ENCODE measurements around the gene NELL1.

The NELL1 gene

DNA sequence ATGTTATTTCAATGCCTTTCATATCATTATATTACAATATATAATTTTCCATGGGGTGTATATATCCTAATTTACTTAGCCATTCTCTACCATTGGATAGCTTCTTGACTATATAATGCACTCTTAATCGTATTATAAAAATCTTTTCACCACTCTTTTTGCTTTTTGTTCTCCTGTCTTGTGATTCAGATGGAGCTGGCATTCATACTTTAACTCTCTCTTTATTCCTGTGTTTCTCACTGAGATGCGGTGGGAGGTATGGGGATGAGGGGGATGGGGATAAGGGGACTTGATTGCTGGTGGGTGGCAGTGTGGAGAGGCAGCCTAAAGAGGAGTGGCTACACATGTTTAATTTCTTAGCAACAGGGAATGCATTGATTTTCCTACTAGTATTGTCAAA, 105.9 kb downstream of the NELL1 start:
- TF ChIP-seq, protein P1, sequence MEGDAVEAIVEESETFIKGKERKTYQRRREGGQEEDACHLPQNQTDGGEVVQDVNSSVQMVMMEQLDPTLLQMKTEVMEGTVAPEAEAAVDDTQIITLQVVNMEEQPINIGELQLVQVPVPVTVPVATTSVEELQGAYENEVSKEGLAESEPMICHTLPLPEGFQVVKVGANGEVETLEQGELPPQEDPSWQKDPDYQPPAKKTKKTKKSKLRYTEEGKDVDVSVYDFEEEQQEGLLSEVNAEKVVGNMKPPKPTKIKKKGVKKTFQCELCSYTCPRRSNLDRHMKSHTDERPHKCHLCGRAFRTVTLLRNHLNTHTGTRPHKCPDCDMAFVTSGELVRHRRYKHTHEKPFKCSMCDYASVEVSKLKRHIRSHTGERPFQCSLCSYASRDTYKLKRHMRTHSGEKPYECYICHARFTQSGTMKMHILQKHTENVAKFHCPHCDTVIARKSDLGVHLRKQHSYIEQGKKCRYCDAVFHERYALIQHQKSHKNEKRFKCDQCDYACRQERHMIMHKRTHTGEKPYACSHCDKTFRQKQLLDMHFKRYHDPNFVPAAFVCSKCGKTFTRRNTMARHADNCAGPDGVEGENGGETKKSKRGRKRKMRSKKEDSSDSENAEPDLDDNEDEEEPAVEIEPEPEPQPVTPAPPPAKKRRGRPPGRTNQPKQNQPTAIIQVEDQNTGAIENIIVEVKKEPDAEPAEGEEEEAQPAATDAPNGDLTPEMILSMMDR (IDR thresholded peaks at IDR 0.05), result no peak
- Histone ChIP-seq H3K4me3 (no peak overlapping the region), H3K27ac (no peak overlapping the region), H3K36me3 (no peaks in the 10 kb centered on the region), H3K9me3 (no peaks in the 10 kb centered on the region), H3K4me1 (no peaks in the 10 kb centered on the region), H3K27me3 (no peaks in the 10 kb centered on the region)
- no peak for DNase-seq
- intact Hi-C loops (cut with DNase I; ENCODE audit: low total_unique reads), result no loop called here

DNA sequence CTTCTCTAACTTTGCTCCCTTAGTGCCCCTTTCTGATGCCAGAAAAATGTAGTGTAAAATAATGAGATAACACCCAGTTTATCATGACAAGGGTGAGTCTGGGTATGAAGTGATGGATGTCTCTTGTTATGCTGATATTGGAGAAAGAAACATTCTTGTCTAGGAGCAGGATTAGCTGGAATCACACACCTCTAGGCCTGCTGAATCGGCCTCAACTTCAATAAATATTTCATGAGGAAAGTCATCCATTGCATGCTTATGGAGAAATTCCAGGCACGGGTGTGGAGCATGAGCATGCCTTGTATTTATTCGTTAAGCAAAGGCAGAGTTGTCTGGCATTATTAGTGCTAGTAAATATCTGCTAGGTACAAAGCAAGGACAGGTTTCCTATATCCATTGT, 113.4 kb downstream of the NELL1 start:
- intact Hi-C loops (cut with DNase I; ENCODE audit: low total_unique reads), result no loop called here
- Histone ChIP-seq H3K27me3 (no peaks in the 10 kb centered on the region), H3K36me3 (no peaks in the 10 kb centered on the region), H3K27ac (no peak overlapping the region), H3K4me3 (no peak overlapping the region), H3K4me1 (no peaks in the 10 kb centered on the region), H3K9me3 (no peaks in the 10 kb centered on the region)
- TF ChIP-seq, protein P1 (IDR thresholded peaks at IDR 0.05), result no peak
- no peak for DNase-seq

DNA sequence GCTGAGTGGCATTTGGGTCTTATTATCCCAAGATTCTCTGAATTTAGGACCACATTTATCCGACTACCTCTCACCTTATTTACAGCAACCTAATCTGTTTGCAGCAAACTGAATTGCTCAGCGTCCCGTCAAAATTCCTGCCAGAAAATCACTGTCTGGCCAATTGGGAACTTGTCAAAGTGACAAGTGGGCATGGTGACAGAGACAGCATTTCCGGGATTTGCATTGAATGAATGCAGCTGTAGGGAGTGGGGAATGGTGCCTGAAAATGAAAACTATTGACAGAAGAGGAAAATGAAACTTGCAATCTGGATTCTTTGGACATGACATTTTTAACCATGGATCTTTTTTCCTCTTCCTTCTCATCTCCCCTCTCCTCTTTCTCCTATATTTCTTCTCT, 113.8 kb downstream of the NELL1 start:
- no peak overlapping the region for H3K4me3 ChIP-seq

DNA sequence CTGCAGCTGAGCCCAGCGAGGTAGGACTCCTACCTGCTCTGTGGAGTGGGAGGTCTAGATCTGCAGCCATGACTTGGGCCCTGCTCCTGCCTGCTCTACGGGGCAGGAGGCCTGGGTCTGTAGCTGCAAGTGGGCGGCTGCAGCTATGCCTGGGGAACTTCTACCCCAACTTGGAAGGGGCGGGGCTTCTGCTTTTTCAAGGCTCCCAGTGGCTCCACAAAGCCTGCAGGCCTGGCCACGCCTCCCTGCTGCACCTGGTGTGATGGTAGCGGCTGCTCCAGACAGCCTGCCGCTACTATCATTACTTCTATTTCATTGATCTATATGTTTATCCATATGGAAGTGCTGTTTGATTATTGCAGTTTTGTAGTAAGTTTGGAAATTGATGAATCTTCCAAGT, 121.2 kb downstream of the NELL1 start:
- Histone ChIP-seq H3K27ac (no peak overlapping the region), H3K9me3 (no peaks in the 10 kb centered on the region), H3K36me3 (no peaks in the 10 kb centered on the region), H3K4me1 (no peaks in the 10 kb centered on the region), H3K4me3 (no peak overlapping the region), H3K27me3 (no peaks in the 10 kb centered on the region)
- TF ChIP-seq, protein P1 (IDR thresholded peaks at IDR 0.05), result no peak
- DNase-seq, result no peak
- intact Hi-C loops (cut with DNase I; ENCODE audit: low total_unique reads), result no loop called here

More for the DNA sequence above, 113.8 kb downstream of the NELL1 start:
- intact Hi-C loops (cut with DNase I; ENCODE audit: low total_unique reads), result no loop called here
- Histone ChIP-seq H3K27me3 (no peaks in the 10 kb centered on the region), H3K4me1 (no peaks in the 10 kb centered on the region), H3K36me3 (no peaks in the 10 kb centered on the region), H3K27ac (no peak overlapping the region), H3K9me3 (no peaks in the 10 kb centered on the region)
- TF ChIP-seq, protein P1 (IDR thresholded peaks at IDR 0.05), result no peak
- no peak for DNase-seq

DNA sequence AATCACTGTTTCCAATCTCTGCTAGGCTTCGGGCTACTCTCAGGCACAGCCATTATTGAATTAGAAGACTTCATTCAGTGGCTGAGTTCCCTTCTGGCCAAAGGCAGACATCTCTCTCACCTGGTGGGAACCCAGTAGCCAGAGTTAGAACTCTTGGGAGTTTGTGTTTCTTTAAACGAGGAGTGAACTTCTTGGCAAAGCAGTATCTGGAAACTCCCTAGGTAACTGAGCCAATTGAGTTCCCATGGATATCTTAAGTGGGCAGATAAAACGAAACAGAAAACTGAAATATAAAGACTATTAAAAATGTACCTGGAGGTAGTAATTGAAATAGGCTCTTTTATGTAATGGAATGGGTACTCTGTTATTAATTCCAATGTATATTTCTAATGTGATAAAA, 125.6 kb downstream of the NELL1 start:
- no peak for DNase-seq
- intact Hi-C loops (cut with DNase I; ENCODE audit: low total_unique reads), result no loop called here
- TF ChIP-seq, protein P1 (IDR thresholded peaks at IDR 0.05), result no peak
- H3K27me3 ChIP-seq, result no peaks in the 10 kb centered on the region
- H3K4me3 ChIP-seq, result no peak overlapping the region
- no peaks in the 10 kb centered on the region for H3K4me1 ChIP-seq
- no peaks in the 10 kb centered on the region for H3K36me3 ChIP-seq
- H3K9me3 ChIP-seq, result no peaks in the 10 kb centered on the region
- no peak overlapping the region for H3K27ac ChIP-seq

DNA sequence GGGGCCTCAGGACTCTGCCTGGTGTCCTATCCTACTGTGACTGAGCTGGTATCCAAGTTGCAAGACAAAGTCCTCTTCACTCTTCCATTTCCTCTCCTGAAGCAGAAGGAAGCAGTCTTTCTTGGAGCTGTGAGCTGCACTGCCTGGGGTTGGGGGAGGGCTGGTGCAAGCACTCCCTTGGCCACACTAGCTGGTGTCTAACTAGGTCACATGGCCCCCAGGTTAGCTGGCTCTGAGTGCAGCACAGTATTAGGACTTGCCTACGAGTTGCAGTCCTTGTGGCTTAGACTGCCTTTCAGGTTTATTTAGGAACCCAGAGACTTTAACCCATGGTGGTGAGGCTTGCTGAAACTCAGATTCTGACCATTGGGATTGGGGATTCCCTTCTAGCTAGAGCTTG, 138.9 kb downstream of the NELL1 start:
- Histone ChIP-seq H3K36me3 (no peaks in the 10 kb centered on the region), H3K9me3 (peaks cover 0 to 11% (median 0%) of the 10 kb centered on the region in 3 donors), H3K4me1 (no peaks in the 10 kb centered on the region), H3K4me3 (no peak overlapping the region), H3K27ac (no peak overlapping the region), H3K27me3 (no peaks in the 10 kb centered on the region)
- intact Hi-C loops (cut with DNase I; ENCODE audit: low total_unique reads), result no loop called here
- TF ChIP-seq, protein P1 (IDR thresholded peaks at IDR 0.05), result no peak
- DNase-seq, result no peak

Measured in tibial artery (tissue), 4 donors.